Measurements from ENCODE around the gene CARD9.
"Not testable (repeated sequence)": the region's sequence is repeated elsewhere in the genome, so short reads cannot be mapped to it uniquely, and the experiment has no call there.

Gene CARD9

DNA sequence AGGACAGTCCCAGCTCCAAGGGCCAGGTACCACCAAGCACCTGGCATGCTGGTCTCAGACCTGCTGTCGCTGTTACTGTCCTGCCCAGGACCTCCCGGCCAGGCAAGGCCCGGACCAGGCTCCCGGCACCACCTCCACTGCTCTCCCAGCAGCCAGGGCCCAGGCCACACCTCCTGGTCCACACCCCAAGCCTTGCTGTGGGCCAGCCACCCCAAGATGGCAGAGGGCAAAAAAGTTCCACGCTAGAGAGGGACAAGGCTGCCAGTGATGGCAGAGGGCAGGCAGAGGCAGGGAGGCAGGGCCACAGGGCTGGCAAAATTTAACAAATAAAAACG lies 11.1 kb downstream of the CARD9 start:
- FAIRE-seq, result no peak

DNA sequence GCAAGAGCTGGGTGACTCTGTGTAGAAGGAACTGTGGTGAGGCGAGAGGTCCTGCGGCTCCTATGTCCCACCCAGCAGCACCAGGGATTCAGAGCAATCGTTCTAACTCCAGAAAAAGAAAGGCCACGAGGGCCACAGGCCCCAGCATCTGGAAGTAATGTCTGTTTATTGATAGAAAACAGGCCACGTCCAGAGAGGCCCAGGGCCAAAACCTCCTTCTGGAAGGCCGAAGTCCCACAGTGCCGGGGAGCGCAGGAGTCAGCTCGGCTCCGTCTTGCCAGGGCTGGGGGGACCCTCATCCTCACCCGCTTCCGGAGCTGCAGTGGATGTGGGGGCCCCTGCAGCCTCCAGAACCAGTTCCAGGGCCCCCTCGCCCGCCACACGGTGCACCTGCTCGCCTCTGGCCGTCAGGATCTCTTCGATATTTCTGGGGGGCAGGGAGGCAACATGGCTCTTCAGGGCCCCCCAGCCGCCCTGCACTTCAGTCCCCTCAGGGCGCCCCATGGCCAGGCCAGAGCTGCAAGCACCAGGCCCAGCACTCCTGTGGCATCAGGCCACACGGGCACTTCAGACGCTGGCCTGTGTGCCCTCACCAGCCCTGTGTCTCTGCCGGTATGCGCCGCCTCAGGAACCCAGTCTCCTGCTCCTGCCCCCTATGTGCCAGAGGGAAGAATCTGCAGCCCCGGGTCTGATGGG lies 11.6 kb downstream of the CARD9 start:
- no peak for FAIRE-seq

DNA sequence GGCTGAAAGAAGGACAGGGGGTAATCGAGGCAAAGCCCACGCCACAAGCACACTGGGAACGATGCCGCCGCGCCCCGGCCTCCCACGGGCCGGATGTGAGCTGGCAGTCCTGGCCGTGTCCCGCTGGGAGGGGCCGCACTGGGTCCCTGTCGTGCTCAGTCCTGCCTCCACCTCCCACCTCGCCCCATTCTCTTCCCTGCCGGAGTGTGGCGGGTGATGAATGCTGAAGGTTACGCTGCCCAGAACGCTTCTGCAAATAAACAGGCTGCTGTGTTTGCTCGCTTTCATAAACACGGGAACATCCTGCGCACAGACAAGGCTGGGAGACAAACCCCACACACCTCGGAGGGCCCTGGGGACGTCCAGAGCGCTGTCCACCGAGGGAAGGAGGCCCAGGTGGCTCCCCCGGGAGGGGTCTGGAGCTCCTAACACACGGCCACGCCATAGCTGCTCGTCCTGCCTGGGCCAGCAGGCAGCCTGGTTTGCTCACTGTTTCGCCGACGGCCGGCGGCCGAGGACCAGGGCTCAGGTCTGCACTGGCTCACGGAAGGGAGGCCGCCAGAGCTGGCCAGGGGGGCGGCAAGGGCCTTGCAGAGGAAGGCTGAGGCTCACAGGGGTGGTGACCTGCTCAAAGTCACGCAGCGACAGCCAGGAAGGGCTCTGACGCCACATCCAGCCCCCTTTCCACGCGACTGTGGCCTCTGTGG lies 12.3 kb downstream of the CARD9 start:
- FAIRE-seq, result no peak

DNA sequence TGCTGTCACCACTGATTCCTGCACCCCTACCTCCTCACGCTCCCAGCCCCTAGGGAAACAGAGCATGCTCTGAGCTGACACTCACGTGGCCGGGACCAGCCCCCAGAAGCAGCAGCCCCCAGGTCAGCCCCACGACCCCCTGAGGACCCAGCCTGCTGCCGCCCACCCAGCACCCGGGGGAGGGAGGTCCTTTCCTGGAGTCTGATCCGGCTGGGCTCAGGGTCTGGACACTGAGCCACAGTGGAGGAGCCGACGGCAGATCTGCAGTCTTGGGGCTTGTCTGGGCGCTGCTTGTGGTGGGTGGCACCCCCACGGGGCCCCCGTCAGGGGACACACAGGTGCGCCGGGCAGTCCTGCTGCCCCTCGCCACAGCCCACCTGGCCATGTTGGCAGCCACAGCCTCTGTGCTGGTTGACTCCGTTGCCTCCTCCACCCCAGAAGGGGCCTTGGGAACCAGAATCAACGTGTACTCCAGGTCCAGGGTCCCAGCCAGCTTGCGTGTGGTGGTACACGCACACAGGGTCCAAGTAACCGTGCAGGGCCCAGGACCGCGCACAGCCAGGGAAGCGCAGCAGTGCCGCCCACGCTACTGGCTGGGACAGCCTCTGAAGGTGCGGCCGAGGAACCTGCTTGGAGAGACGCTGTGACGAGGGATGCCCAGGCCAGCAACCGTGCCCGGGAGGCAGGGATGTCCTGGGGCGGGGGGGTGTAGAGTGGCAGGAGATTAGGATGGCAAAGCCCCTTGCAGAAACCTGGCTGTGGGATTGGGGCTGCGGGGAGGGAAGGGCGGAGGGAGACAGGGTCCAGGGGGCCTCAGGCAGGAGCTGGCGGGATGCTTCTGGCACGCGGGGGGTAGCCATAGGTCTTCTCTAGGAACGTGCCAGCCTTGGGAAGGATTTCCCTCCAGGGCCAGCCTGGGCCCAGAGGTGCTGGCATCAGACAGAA lies 13.4 kb downstream of the CARD9 start:
- no peak for FAIRE-seq

DNA sequence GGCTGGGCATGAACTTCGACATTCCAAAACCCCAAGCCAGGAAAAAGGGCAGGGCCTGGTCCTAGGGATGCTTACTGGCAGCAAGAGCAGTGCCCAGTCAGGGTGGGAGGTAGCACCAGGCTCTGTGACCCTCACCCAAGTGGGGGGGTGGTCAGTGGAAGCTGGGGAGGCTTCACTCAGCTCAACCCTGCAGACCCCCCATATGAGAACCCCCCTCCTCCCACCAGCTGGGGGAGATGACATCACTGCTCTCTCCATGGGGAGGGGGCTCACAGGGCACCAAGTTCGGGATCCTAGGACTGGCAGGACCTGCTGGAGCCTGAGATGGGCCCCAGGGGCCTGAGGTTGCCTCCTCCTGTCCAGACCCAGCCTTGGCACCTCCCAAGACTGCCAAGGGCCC lies 14.6 kb downstream of the CARD9 start:
- no peak for FAIRE-seq

DNA sequence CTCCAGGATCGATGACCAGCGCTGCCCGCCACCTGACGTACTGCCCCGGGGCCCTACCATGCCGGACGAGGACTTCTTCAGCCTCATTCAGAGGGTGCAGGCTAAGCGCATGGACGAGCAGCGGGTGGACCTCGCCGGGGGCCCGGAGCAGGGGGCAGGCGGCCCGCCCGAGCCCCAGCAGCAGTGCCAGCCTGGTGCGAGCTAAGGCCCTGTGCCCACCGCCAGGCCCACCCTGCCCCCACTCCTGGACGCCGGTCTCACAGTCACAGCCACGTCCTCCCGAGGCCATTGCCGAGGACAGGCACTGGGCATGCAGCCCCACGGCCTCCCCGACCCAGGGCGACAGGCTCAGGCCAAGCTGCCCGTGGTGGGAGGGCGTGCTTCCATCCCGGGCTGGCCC lies 15.5 kb downstream of the CARD9 start:
- FAIRE-seq, result no peak

DNA sequence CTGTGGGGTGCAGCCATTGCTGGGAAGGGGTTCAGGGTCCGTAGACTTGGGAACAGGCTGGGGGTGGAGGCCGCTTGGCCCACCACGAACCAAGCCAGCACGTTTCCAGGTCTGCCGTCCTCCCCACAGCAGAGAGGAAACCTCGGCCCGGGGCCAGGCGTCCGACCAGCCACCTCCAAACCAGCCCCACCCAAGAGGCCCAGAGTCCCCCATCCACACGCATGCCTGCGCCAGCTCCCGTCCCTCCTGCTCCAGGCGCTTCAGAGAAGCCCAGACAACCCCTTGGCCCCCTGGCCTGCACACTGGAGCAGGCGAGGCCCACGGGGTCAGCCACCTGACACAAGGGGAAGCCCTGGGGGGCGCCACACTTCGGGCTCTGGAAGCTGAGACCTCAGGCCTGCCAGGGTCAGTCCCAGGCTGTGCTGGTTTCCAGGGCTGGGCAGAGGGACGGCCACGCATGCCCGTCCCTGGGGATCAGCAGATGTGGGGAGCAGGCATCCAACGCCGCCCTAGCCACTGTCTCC lies 16.2 kb downstream of the CARD9 start:
- no peak for FAIRE-seq

DNA sequence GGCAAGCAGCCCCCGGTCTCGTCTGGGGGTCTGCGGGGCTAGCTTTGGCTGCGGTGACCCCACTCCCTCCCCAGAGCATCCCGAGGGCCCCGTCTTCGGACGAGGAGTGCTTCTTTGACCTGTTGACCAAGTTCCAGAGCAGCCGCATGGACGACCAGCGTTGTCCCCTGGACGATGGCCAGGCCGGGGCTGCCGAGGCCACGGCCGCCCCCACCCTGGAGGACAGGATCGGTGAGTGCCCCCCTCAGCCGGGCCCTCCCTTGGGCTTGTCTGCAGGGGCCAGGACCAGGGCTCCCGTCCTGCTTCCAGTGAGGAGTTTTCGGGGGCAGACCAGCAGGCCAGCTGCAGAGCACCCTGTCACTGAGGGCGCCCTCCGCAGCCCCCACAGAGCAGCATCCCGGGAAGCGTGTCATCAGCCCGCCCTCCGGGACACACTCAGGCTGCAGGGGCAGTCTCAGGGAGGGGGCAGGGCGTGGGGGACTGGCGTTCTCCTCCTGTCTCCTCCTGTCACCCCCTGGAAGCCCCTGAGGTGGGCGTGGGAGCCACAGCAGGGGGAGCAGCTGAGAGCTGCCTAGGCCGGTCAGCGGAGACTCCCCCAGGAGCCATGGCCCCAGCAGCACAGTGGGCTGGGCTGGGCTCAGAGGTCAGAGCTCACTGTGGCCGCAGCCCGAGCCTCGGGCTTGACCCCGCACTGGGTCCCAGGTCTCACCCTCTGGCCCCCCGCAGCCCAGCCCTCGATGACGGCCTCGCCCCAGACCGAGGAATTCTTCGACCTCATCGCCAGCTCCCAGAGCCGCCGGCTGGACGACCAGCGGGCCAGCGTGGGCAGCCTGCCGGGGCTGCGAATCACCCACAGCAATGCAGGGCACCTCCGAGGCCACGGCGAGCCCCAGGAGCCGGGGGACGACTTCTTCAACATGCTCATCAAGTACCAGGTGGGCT lies 17.6 kb downstream of the CARD9 start:
- no peak for FAIRE-seq

DNA sequence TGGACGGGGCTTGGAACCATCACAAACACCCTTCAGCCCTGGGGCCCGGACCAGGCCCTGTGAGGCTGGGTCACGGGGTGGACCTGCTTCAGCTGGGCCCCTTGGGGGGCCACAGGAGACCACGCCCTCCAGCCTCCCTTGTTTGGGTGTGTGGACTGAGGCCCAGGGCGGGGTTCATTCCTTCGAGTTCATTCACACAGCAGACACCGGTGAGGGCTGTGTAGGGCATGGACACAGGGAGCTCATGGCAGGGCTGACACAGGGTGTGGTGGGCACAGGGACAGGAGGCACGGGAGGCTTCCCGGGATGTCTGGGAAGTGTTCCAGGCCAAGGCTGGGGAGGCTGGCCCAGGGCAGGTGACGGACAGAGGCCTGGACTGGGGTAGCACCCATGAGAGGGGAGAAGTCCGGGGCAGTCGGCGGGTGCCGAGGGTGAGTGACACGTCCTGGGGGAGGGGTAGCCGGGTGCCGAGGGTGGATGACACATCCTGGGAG lies 18.8 kb downstream of the CARD9 start:
- no peak for FAIRE-seq

DNA sequence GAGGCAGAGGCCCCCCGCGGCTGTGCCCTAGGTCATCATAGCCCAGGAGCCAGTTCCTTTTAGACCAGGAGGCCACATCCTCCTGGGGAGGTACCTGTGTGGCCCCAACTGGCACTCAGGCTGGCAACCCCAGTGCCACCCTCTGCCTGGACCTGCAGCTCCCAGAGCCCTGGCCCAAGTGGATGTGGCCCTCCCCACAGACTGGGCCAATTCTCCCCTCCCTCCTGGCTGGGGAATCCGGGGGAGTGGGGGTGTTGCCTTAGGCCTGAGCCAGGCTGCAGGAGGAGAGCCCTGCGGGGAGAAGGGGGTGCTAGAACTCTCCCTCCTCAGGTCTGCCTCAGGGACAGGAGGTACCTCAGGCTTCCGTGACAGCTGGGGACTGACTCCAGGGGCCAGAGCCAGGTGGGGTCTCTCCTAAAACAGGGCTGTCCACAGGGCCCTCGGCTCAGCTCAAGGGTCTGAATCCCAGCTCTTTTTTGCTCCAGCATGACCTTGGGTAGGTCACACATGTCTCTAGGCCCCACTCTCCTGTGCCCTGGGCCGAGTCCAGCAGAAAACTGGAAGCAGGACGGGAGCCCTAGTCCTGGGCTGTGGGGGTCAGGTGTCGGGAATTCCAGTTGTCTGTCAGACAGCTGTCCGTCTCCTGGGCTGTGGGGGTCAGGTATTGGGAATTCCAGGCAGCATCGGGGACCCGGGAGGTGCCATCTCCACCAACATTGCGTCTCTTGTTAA lies 19.5 kb downstream of the CARD9 start:
- FAIRE-seq, result no peak

DNA sequence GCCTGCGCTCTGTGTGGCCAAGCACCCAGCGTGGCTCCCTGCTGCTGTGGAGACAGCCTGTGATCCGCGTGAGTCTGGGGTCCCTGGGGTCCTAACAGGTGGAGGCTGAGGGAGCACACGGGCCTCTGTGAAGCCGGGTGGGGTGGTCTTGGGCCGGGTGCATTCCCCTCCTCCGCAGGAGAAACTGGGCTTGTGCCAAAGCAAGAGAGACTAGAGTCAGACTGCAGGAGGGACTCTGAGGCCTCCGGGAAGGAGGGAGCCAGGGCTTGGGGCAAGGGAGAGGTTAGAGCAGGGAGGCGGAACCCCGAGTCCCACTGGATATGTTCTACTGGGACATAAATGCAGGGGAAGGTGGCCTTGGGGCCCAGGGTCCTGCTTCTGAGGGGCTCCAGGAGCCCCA lies 20.4 kb downstream of the CARD9 start:
- FAIRE-seq, result no peak

DNA sequence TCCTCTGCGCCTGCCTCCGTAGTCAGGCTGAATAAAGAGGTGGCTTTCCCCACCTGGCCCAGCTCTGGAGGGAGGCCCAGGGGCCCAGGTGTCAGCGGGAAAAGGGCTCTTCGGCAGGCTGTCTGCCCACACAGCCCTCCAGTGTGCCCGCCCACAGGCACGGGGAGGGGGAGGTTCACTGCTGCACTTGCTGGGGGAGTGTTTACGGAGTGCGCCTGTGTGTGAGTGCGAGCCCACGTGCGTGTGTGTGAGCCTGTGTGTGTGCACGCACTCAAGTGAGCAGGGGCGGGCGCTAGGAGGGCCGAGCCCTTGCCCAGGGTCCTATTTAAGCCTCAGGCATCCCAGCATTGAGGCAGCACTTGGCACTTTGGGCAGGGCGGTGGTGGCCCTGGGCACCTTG lies 20.8 kb downstream of the CARD9 start:
- FAIRE-seq, result no peak

DNA sequence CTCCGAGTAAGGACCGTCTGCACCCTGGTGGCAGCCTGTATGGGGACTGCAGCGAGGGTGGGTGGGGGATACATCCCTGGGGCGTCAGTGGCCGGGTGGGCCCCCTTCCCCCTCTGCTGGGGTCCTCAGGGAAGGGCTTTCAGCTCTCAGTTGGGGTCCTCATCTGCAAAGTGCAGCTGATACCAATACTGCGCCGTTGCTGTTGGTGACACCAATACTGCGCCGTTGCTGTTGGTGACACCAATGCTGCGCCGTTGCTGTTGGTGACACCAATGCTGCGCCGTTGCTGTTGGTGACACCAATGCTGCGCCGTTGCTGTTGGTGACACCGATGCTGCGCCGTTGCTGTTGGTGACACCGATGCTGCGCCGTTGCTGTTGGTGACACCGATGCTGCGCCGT lies 21.6 kb downstream of the CARD9 start:
- not testable (repeated sequence) for FAIRE-seq

DNA sequence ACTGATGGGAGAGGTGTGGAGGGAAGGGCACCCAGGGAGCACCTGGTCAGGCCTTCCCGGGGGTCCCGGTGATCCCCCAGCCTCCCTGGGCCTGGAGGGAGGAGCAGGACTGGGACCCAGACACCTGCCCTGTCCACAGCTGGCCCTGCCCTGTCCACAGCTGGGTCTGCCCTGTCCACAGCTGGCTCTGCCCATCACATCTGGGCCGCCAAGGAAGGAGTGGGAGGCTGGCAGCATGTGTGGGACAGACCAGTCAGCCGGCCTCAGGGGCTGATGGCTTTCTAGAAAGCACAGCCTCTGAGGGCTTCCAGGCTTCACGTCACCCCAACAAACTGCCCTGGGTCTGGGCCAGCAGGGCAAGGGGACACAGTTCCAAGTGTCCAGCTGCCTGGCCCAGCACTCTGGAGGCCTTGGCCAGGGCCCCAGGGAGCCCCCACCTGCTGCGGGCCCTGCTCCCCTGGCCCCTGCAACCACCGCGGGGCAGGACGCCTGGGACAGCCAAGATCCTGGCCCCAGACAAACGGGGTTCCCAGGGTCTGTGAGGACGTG lies 22.1 kb downstream of the CARD9 start:
- FAIRE-seq, result no peak

DNA sequence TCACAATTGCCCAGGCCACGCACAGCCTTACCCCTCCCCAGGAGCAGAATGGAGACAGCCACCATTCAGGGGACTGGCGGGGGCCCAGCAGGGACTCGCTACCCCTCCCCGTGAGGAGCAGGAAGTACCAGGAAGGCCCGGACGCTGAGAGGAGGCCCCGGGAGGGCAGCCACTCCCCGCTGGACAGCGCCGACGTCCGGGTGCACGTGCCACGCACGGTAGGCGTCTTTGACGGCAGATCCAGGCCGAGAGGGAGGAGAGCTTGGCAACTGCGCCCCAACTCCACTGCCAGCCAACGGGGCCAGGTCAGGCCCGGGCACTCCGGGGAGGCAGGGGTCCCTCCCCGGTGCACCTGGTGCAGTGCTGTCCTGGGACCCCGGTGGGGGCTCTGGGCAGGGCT lies 23.9 kb downstream of the CARD9 start:
- FAIRE-seq, result no peak

DNA sequence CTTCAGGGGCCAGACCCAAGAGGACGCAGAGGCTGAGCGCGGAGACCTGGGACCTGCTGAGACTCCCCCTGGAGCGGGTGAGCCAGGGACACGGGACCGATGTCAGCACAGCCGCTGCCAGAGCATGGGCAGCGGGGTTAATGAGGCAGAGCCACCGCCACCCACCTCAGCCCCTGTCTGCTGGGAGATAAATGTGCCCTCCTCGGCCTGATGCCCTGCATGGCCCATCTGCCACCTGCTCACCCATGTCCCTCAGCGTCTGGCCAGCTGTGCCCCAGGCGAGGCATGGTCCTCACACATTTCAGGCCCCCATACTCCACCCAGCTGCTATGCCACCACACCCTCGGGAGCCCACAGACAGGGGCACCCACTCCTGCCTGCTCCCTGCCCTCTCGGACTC lies 24.8 kb downstream of the CARD9 start:
- no peak for FAIRE-seq

DNA sequence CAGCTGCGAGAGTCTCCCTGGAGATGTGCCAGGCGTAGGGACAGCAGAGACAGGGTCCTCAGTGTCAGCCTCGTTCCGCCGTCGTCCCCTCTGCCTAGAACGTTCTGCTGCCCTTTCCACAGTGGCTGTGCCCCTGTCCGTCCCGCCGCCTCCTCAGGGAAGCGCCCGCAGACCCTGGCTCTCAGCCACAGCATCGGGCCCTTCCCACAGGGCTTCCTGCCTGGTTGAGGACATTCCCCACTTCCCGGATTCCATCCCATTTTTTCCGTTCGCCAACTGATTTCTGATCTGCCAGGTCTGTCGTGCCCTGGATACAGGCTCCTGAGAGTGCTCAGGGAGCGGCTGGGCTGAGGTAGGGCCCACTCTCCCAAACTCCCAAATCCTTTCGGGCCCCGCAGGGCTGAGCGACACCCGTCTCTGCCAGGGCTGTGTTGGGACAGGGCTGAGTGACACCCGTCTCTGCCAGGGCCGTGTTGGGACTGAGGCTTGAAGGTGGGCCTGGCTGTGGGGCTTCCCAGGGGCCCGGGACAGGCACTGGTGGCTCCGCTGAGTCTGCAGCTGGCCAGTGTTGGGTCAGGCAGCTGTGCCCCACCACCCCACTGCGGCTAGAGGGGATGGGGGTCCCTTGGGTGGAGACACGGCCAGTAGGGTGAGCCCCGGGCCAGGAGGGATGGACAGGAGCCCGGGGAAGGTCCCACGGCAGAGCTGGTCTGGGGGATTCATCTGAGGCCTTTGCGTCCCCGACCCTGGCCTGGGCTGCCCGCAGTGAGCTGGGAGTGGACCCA lies 25.8 kb downstream of the CARD9 start:
- no peak for FAIRE-seq

DNA sequence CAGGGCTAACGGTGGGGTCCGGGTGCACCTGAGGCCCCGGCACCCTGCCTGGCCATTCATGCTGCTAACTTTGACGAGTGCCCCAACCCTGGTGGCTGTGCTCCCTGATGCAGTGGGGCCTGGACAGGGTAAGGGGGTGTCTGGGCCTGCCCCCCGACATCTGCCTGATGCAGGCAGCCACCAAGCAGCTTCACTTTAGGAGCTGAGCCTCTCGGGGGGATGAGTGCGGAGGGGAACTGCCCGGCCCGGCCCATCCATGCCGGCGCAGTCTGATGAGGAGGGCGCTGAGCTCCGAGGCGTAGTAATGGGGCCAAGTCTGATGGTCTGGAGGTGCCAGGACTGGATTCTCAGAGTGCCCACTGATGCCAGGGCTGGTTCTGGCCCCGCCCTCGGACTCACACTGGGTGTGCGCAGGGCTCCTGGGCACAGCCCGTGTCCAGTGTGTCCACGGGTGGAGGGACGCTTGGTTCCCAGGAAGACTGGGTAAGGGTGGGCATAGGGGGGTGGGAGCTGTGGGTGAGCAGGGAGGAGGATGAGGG lies 26.5 kb downstream of the CARD9 start:
- FAIRE-seq, result no peak

DNA sequence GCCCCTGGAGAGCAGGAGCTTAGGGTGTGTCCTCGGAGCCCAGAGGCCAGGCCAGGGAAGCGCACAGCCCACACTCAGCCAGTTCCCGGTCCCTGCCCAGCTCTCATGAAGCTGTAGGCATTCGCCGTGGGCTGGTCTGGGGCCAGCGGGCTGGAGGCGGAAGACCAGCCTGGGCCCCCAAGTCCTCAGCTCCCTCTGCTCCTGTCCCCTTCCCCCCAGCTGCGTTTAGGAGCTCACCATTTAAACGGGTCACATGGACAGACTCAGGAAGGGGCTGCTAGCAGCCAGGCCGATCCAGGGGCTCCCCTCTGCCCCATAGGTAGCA lies 27.4 kb downstream of the CARD9 start:
- no peak for FAIRE-seq
